B cell (primary cell): ENCODE data around the gene CARMIL3. TPM values are rescaled to one million over a fixed set of nuclear protein-coding genes. Genes with fewer than 3 reads are reported as not detected.

Experiments
- ATAC-seq: fragments of 200-7000 bp; cut with Tn5 transposase; one replicate; pipeline ENCODE4 v1.10.0; 2021; ENCODE audit warnings: low read depth, mild to moderate bottlenecking, moderate number of reproducible peaks, moderate library complexity
- CTCF ChIA-PET: fragments of 350-600 bp; sonication (Branson Sonifier 250); formaldehyde crosslinking; loops from one replicate; lab custom pipeline; 2021; ENCODE audit warnings: antibody characterized with exemption, inconsistent platforms; lab: Charles Lee
- POLR2A ChIA-PET: fragments of 350-600 bp; sonication (Branson Sonifier 250); formaldehyde crosslinking; loops from one replicate; lab custom pipeline; 2021; ENCODE audit warnings: antibody characterized with exemption; lab: Charles Lee
- DNase-seq: peaks from one replicate; pipeline ENCODE4 v3.0.0; 2013
- H2AFZ ChIP-seq: 2 replicates; pipeline ENCODE4 v1.6.1; 2012; ENCODE audit warnings: mild to moderate bottlenecking, low read depth, low read length; ENCODE audit not compliant: insufficient read depth, poor library complexity, severe bottlenecking
- H3K27ac ChIP-seq, 2 donors: 1 replicate in 1 of 2; 2 replicates in 1 of 2; pipeline ENCODE4 v1.5.1; 2012 to 2013; ENCODE audit warnings: low read length in 2 of 2, mild to moderate bottlenecking in 2 of 2, moderate library complexity in 1 of 2
- H3K27me3 ChIP-seq, 4 experiments: fragments of 200-600 bp in 1 of 4; sonication (generic) in 1 of 4; replicated peaks in 1 of 4; 1 replicate in 2 of 4; 2 replicates in 2 of 4; pipeline versions ENCODE4 v1.6.1 to v1.7.0; 2013 to 2016; ENCODE audit warnings: low read length in 3 of 4, mild to moderate bottlenecking in 2 of 4, mixed read lengths in 1 of 4, moderate library complexity in 1 of 4; ENCODE audit not compliant: insufficient read depth in 4 of 4, control insufficient read depth in 3 of 4; ENCODE audit errors: control extremely low read depth in 1 of 4
- H3K36me3 ChIP-seq, 2 experiments: replicated peaks in 1 of 2; 1 replicate in 1 of 2; 2 replicates in 1 of 2; pipeline versions ENCODE4 v1.6.1 to v1.7.1; 2013; ENCODE audit warnings: low read length in 1 of 2; ENCODE audit not compliant: insufficient read depth in 2 of 2, control insufficient read depth in 1 of 2; ENCODE audit errors: control extremely low read depth in 1 of 2, extremely low read depth in 1 of 2
- H3K4me1 ChIP-seq, 2 donors: fragments of 200-600 bp in 1 of 2; sonication (generic) in 1 of 2; 1 replicate in 1 of 2; 2 replicates in 1 of 2; pipeline versions ENCODE4 v1.5.1 to v1.6.1; 2013 to 2017; ENCODE audit warnings: low read length in 2 of 2; ENCODE audit not compliant: control insufficient read depth in 2 of 2, insufficient read depth in 2 of 2
- H3K4me2 ChIP-seq: replicated peaks from 2 replicates; pipeline ENCODE3; 2012; ENCODE audit warnings: mild to moderate bottlenecking, low read depth, low read length; ENCODE audit not compliant: poor library complexity, severe bottlenecking
- H3K4me3 ChIP-seq, 5 experiments: fragments of 200-600 bp in 1 of 5; sonication (generic) in 1 of 5; 1 replicate in 3 of 5; 2 replicates in 2 of 5; pipeline versions ENCODE4 v1.5.1 to v1.7.0; 2011 to 2016; ENCODE audit warnings: low read length in 4 of 5, mild to moderate bottlenecking in 4 of 5, low read depth in 2 of 5, control low read depth in 1 of 5, moderate library complexity in 1 of 5; ENCODE audit not compliant: insufficient read depth in 1 of 5; ENCODE audit errors: control extremely low read depth in 1 of 5, extremely low read depth in 1 of 5
- H3K79me2 ChIP-seq: fragments of 200-600 bp; sonication (generic); one replicate; pipeline ENCODE4 v1.6.0; 2016; ENCODE audit warnings: low read length; ENCODE audit not compliant: control insufficient read depth, insufficient read depth
- H3K9ac ChIP-seq: fragments of 200-600 bp; sonication (generic); 2 replicates; pipeline ENCODE4 v1.6.1; 2017; ENCODE audit warnings: mild to moderate bottlenecking, low read length, moderate library complexity
- H3K9me3 ChIP-seq, 3 donors: one replicate each; pipeline versions ENCODE4 v1.6.1 to v1.7.1; 2013; ENCODE audit warnings: low read length in 2 of 3; ENCODE audit not compliant: control insufficient read depth in 2 of 3, insufficient read depth in 1 of 3; ENCODE audit errors: control extremely low read depth in 1 of 3
- H4K20me1 ChIP-seq: 2 replicates; pipeline ENCODE4 v1.6.0; 2012; ENCODE audit warnings: mild to moderate bottlenecking, low read length; ENCODE audit not compliant: insufficient read depth, control insufficient read depth, poor library complexity, severe bottlenecking
- H3K27ac Mint-ChIP-seq: one replicate; pipeline ENCODE4 v1.8.0; 2021; ENCODE audit warnings: mixed read lengths
- H3K27me3 Mint-ChIP-seq: one replicate; pipeline ENCODE4 v1.8.0; 2021; ENCODE audit warnings: mixed read lengths
- H3K4me1 Mint-ChIP-seq: one replicate; pipeline ENCODE4 v1.8.0; 2021; ENCODE audit warnings: mixed read lengths
- H3K4me3 Mint-ChIP-seq: one replicate; pipeline ENCODE4 v1.8.0; 2021; ENCODE audit warnings: mixed read lengths
- H3K9me3 Mint-ChIP-seq: one replicate; pipeline ENCODE4 v1.8.0; 2022; ENCODE audit warnings: mixed read lengths; ENCODE audit not compliant: insufficient read depth
- CTCF ChIP-seq: fragments of 200-600 bp; IDR thresholded peaks from one replicate; pipeline ENCODE4 v1.8.0; 2022; ENCODE audit warnings: antibody characterized with exemption, mild to moderate bottlenecking
- EZH2 ChIP-seq: IDR thresholded peaks from 2 replicates; pipeline ENCODE4 v1.6.1; 2012; ENCODE audit warnings: borderline replicate concordance, low read depth, mild to moderate bottlenecking, moderate library complexity, low read length; ENCODE audit not compliant: insufficient read depth, poor library complexity, severe bottlenecking
- WGBS: methylation state at CpG from one replicate; pipeline ENCODE4 v1.1.5; 2013; ENCODE audit warnings: missing lambda C conversion rate; ENCODE audit not compliant: insufficient coverage; 5-methylcytosine and 5-hydroxymethylcytosine counted together
- intact Hi-C: fragments of 100-400 bp; cut with micrococcal nuclease; formaldehyde crosslinking; loops from one replicate; pipeline ENCODE4 v1.10.0; 2022
- polyA plus RNA-seq: library from polyadenylated mRNA; depleted of rRNA; stranded (reverse); fragments of >200 nt; gene quantifications from 2 replicates; pipeline ENCODE4 v1.2.3, GENCODE V29; 2012
- total RNA-seq, 2 donors: library from RNA; stranded (reverse); fragments of 120-200 nt in 1 of 2; gene quantifications; 1 replicate in 1 of 2; 2 replicates in 1 of 2; pipeline versions ENCODE4 v1.2.3 to v1.2.4, GENCODE V29; 2013 to 2022

Gene CARMIL3
- total and polyA plus RNA-seq, 2 donors (not counting 1 experiment from before 2014, with no cell fraction given): 1.0 to 7.2 TPM

GRCh38 chr14:24116128-24116814, 64.5 kb downstream of the CARMIL3 start:
- no peaks in the 10 kb centered on the region for H3K27me3 Mint-ChIP-seq

More at GRCh38 chr14:24116128-24116814, 64.5 kb downstream of the CARMIL3 start:
- H3K36me3 ChIP-seq: peaks cover 5 to 44% of the 10 kb centered on the region in 2 experiments
- peaks cover 26% of the 10 kb centered on the region for H3K4me1 Mint-ChIP-seq
- CTCF ChIA-PET: interaction anchor here (1.1 to 4.1 kb wide), 11 partner anchors 9 to 192 kb away, joined by 3 to 37 read pairs (median 5); partner anchors contain the start of genes CIDEB, EMC9, IRF9 and PSME1
- H3K4me3 Mint-ChIP-seq: peak overlapping the region; percentile 93
- intact Hi-C loops: loop anchor here (10.0 kb wide), 1 partner anchor 561 kb away; the partner anchor contains the start of genes THTPA and ZFHX2
- peaks cover 30% of the 10 kb centered on the region for H3K79me2 ChIP-seq
- peak overlapping the region; percentile 95 for H3K4me2 ChIP-seq
- no peak for ATAC-seq
- no peaks in the 10 kb centered on the region for H3K9me3 Mint-ChIP-seq
- H3K27ac ChIP-seq: peak overlapping the region in 1 of 2 donors; percentile 100
- H3K9me3 ChIP-seq: no peaks in the 10 kb centered on the region
- no peaks in the 10 kb centered on the region for H3K27me3 ChIP-seq
- POLR2A ChIA-PET: interaction anchor here (0.6 to 2.9 kb wide), 5 partner anchors 17 to 77 kb away, joined by 3 to 49 read pairs (median 5); partner anchors contain the start of gene PSME1
- H3K4me1 ChIP-seq: peaks cover 17 to 25% of the 10 kb centered on the region in 2 donors
- peak overlapping the region in 3 of 5 experiments; percentile 88 to 99 (median 91) for H3K4me3 ChIP-seq
- no peak overlapping the region for H2AFZ ChIP-seq
- H3K27ac Mint-ChIP-seq: no peak overlapping the region
- H4K20me1 ChIP-seq: peaks cover 13% of the 10 kb centered on the region
- DNase-seq: no peak
- WGBS: 93% methylated on average over 3 of the region's 6 CpGs
- no peak for TF ChIP-seq CTCF
- TF ChIP-seq EZH2: no peak
- peak overlapping the region; percentile 98 for H3K9ac ChIP-seq
